SU-DHL-6 (cell line): Measurements from ENCODE around the gene MKI67.

Source experiments
- H2AFZ ChIP-seq: fragments of 200-600 bp; sonication (generic); 2 replicates; pipeline ENCODE4 v1.6.1; 2014; ENCODE audit warnings: low read depth, mild to moderate bottlenecking, moderate library complexity, mixed read lengths, antibody characterized with exemption, low read length; ENCODE audit not compliant: severe bottlenecking
- H3F3A ChIP-seq: fragments of 200-600 bp; shearing (Covaris generic); 2 replicates; pipeline ENCODE4 v1.6.0; 2016; ENCODE audit warnings: antibody characterized with exemption, mild to moderate bottlenecking; ENCODE audit not compliant: insufficient read depth
- H3K27ac ChIP-seq: fragments of 200-600 bp; sonication (generic); 2 replicates; pipeline ENCODE4 v1.5.1; 2016; ENCODE audit warnings: low read depth, mild to moderate bottlenecking, low read length, moderate library complexity, mixed read lengths
- H3K27me3 ChIP-seq: fragments of 200-600 bp; sonication (generic), shearing (Covaris generic); 2 replicates; pipeline ENCODE4 v1.6.0; 2014; ENCODE audit warnings: mild to moderate bottlenecking, low read length
- H3K36me3 ChIP-seq: fragments of 200-600 bp; sonication (generic); 2 replicates; pipeline ENCODE4 v1.6.1; 2014; ENCODE audit warnings: mild to moderate bottlenecking, low read length, mixed read lengths
- H3K4me2 ChIP-seq: fragments of 300-600, 200-600 bp; shearing (Covaris generic), sonication (generic); 2 replicates; pipeline ENCODE4 v1.6.0; 2014; ENCODE audit warnings: low read length, low read depth, mild to moderate bottlenecking; ENCODE audit not compliant: poor library complexity, severe bottlenecking
- H3K4me3 ChIP-seq: fragments of 200-600 bp; sonication (generic); 2 replicates; pipeline ENCODE4 v1.5.1; 2014; ENCODE audit warnings: antibody characterized with exemption, low read length, mild to moderate bottlenecking, mixed read lengths; ENCODE audit not compliant: insufficient read depth, poor library complexity, severe bottlenecking
- H3K79me2 ChIP-seq: fragments of 200-600 bp; sonication (generic); 2 replicates; pipeline ENCODE4 v1.6.1; 2014; ENCODE audit warnings: mild to moderate bottlenecking, low read length, moderate library complexity; ENCODE audit not compliant: insufficient read depth
- H3K9ac ChIP-seq: fragments of 200-600 bp; sonication (generic); 2 replicates; pipeline ENCODE4 v1.7.0; 2014; ENCODE audit warnings: mild to moderate bottlenecking, low read length
- H3K9me2 ChIP-seq: fragments of 200-600 bp; sonication (generic); replicated peaks from 2 replicates; pipeline ENCODE4 v1.6.1; 2014; ENCODE audit warnings: low read length; ENCODE audit not compliant: insufficient read depth
- H3K9me3 ChIP-seq: fragments of 200-600 bp; sonication (generic); 2 replicates; pipeline ENCODE4 v1.6.1; 2014; ENCODE audit warnings: low read length, mixed read lengths; ENCODE audit not compliant: insufficient read depth
- H4K20me1 ChIP-seq: fragments of 200-600 bp; sonication (generic); 2 replicates; pipeline ENCODE4 v1.6.1; 2014; ENCODE audit warnings: low read depth, mild to moderate bottlenecking, antibody characterized with exemption, low read length, moderate library complexity, mixed read lengths
- EZH2phosphoT487 ChIP-seq: fragments of 200-600 bp; sonication (generic), shearing (Covaris generic); conservative IDR thresholded peaks from 2 replicates; pipeline ENCODE4 v1.6.1; 2018; ENCODE audit warnings: mild to moderate bottlenecking, antibody characterized with exemption, low read length, moderate library complexity, mixed read lengths
- TF ChIP-seq, protein P1 (sequence below): fragments of 200-600 bp; sonication (generic); IDR thresholded peaks from one replicate; pipeline ENCODE4 v1.5.1; 2017; ENCODE audit warnings: antibody characterized with exemption, mild to moderate bottlenecking, low read length, moderate library complexity; ENCODE audit not compliant: insufficient read depth, poor library complexity, severe bottlenecking

The MKI67 gene

DNA sequence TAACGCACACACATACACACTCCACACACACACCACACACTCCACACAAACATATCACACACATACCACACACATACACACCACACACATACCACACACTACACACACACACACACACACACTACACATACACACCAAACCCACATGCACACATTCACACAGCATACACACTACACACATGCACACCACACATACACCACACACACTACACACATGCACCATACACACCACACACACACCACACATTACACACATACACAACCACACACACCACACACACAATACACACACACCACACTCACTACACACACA lies 66.3 kb downstream of the MKI67 start:
- Histone ChIP-seq H3K4me3 (no peak overlapping the region), H3K4me2 (no peak overlapping the region)

DNA sequence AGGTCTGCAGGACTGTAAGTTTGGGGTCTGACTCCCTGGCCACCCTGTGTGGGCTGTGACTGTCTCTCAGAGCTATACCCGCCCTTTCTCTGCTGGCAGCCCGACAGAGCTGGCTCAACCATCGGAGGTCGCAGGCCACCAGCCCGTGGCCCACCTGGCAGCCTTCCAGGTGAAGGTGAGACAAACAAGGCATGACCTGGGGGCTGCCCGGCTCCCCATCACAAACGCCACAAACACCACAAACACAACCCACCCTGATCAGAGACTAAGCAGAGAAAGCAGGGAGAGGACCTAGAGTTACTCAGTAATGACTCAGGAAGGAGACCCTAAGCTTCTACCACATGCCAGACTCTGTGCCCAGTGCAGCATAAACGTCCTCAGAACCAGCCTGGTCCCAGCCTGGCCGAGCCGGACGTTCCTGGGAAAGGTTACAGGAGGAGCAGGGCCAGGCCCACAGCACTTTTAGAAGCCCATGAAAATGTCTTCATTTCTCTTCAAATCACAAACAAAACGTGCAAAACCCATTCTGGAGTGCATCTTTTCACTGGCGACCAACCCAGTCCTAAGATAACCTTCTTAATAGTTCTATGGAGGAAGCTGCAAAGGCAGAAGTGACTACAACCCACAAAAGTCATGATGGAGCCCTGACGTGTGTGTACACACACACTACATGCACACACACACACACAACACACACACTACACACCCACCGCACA lies 66.8 kb downstream of the MKI67 start:
- Histone ChIP-seq H3K4me2 (no peak overlapping the region), H3K27ac (no peak overlapping the region), H3K9ac (no peak overlapping the region), H2AFZ (no peak overlapping the region), H3K36me3 (no peaks in the 10 kb centered on the region), H4K20me1 (no peaks in the 10 kb centered on the region), H3F3A (peaks cover 6% of the 10 kb centered on the region; the same call in 1 of the 2 replicates), H3K9me2 (no peaks in the 10 kb centered on the region), H3K79me2 (no peaks in the 10 kb centered on the region), H3K27me3 (no peaks in the 10 kb centered on the region), H3K4me3 (no peak overlapping the region), H3K9me3 (no peaks in the 10 kb centered on the region)
- no peak for TF ChIP-seq EZH2phosphoT487
- TF ChIP-seq, protein P1, sequence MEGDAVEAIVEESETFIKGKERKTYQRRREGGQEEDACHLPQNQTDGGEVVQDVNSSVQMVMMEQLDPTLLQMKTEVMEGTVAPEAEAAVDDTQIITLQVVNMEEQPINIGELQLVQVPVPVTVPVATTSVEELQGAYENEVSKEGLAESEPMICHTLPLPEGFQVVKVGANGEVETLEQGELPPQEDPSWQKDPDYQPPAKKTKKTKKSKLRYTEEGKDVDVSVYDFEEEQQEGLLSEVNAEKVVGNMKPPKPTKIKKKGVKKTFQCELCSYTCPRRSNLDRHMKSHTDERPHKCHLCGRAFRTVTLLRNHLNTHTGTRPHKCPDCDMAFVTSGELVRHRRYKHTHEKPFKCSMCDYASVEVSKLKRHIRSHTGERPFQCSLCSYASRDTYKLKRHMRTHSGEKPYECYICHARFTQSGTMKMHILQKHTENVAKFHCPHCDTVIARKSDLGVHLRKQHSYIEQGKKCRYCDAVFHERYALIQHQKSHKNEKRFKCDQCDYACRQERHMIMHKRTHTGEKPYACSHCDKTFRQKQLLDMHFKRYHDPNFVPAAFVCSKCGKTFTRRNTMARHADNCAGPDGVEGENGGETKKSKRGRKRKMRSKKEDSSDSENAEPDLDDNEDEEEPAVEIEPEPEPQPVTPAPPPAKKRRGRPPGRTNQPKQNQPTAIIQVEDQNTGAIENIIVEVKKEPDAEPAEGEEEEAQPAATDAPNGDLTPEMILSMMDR: no peak

More for the DNA sequence above, 66.3 kb downstream of the MKI67 start:
- H3K79me2 ChIP-seq: no peaks in the 10 kb centered on the region
- no peaks in the 10 kb centered on the region for H3K36me3 ChIP-seq
- no peaks in the 10 kb centered on the region for H3K9me2 ChIP-seq
- TF ChIP-seq EZH2phosphoT487: no peak
- TF ChIP-seq, protein P1: no peak
- H3K27me3 ChIP-seq: no peaks in the 10 kb centered on the region
- no peak overlapping the region for H2AFZ ChIP-seq
- no peaks in the 10 kb centered on the region for H4K20me1 ChIP-seq
- H3K9ac ChIP-seq: no peak overlapping the region
- H3K27ac ChIP-seq: no peak overlapping the region
- peaks cover 6% of the 10 kb centered on the region; the same call in 1 of the 2 replicates for H3F3A ChIP-seq
- H3K9me3 ChIP-seq: no peaks in the 10 kb centered on the region

DNA sequence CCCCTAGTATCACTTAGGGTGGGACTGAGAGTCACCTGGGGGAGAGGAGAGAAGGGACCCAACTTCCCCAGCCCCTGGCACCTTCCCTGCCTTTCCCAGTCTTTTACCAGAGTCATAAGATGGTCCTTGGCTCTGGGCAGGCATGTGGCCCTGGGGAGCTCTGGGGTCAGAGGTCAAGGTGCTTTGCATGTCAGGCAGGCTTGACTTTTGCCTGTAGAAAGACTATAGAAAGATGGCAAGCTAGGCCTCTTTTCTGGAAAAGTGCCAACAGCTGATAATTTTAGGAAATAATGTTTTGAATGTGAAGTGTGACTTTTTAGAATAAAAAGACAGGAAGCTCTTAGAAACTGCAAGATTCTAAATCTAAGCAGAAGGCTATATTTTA lies 67.5 kb downstream of the MKI67 start:
- H4K20me1 ChIP-seq: no peaks in the 10 kb centered on the region
- H3K36me3 ChIP-seq: no peaks in the 10 kb centered on the region
- H3K9me2 ChIP-seq: no peaks in the 10 kb centered on the region
- no peaks in the 10 kb centered on the region for H3K27me3 ChIP-seq
- peaks cover 6% of the 10 kb centered on the region; the same call in 1 of the 2 replicates for H3F3A ChIP-seq
- H3K27ac ChIP-seq: no peak overlapping the region
- no peak overlapping the region for H3K4me2 ChIP-seq
- no peak overlapping the region for H3K4me3 ChIP-seq
- H3K9me3 ChIP-seq: no peaks in the 10 kb centered on the region
- no peaks in the 10 kb centered on the region for H3K79me2 ChIP-seq
- H2AFZ ChIP-seq: no peak overlapping the region
- no peak for TF ChIP-seq EZH2phosphoT487
- TF ChIP-seq, protein P1: no peak
- no peak overlapping the region for H3K9ac ChIP-seq
